HG03039 (cell line): ENCODE results near the gene CALU.

Experiments used
- ATAC-seq: cut with Tn5 transposase; IDR thresholded peaks from one replicate; pipeline ENCODE4 v1.9.1; 2021; ENCODE audit warnings: mild to moderate bottlenecking, moderate library complexity; ENCODE audit not compliant: unreplicated experiment

The CALU gene

DNA sequence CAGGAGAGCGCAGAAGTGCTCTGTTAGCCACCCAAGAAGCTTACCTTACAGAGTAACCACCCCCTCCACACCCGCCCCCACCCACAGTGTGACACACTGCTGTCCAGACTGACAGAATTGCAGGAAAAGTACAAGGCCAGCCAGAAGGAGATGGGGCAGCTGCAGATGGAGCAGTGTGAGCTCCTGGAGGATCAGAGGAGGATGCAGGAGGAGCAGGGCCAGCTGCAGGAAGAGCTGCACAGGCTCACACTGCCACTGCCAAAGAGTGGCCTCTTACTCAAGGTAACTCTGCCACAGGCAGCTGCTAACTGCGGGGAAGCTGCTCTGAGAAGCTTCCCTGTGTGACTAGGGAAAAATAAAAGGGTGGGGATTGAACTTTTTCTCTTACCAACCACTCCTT, 70.2 kb downstream of the CALU start:
- ATAC-seq, result no peak

GRCh38 chr7:128810473-128810872, 71.3 kb downstream of the CALU start:
- no peak for ATAC-seq

GRCh38 chr7:128810997-128811396, 71.8 kb downstream of the CALU start:
- no peak for ATAC-seq

DNA sequence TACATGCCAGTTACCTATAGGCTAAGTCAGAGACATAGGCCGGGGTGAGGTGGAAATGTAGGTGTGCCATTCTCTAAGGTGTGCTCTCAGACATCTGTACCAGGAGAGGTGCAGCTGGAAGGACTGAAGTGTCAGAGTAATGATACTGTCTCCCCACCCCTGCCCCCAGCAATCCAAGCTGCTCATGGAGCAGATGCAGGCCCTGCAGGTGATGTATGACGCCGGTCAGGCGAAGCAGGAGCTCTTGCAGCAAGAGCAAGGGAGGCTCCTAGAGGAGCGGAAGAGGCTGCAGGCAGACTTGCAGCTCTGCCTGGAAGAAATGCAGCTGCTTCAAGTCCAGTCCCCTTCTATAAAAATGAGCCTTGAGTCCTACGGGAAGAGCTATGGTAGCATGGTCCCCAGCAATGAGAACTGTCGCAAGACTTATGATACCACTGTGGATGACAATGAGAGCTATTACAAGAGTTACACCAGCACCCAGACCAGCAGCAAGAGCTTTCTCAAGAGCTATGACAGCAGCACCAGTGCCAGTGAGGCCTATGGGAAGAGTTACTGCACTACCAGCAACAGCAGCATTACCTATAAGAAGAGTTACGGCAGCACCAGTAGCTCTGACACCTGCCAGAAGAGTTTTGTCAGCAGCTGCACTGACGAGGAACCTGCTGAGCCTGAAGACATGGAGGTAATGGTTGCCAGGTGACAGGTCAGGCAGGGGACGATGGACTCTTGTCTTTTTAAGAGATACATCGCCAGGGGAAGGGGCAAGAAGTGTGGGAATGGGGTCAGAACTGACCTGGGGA, 72.7 kb downstream of the CALU start:
- ATAC-seq, result no peak

GRCh38 chr7:128812514-128813168, 73.5 kb downstream of the CALU start:
- ATAC-seq, result no peak

DNA sequence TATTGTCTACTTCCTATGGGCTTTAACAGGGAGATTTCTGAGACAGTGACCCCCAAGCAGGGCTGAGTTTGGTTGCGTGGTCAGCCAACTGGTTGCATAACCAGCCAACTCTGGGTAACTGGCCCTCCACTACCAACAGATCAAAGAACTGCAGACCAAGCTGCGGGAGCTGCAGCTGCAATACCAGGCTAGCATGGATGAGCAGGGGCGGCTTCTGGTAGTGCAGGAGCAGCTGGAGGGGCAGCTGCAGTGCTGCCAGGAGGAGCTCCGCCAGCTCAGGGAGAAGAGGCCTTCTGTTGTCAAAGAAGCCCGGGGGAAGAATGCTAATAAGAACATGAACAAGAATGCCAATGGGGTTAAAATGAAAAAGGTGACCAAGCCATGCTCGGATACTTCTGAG, 75.3 kb downstream of the CALU start:
- ATAC-seq, result no peak

DNA sequence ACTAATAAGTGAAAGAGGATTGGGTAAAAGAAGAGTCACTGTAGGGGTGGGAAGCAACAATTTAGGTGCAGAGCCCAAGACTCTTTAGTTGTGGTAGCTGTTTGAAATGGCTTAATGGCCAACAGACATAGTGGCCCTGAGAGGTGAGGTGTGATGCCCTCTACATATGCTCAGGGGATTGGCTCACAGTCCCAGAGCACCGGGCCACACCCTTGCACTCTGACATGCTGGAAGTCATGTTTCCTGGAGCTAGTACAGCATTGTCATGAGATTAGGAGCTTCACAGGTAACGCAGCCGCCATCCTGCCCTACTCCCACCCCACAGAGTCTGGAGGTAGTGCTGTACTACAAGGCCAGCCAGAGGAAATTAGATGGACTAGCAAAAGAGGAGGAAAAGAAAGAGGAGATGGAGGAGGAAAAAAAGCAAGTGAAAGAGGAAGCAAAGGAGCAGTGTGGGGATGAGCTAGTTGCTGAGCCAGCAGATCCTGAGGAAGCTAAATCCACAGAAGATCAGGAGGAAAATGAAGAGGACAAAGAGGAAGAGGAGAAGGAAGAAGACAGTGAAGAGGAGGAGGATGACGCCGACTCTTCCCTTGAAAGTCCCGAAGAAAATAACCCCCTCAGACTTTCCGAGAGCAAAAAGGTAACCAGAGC, 76.3 kb downstream of the CALU start:
- no peak for ATAC-seq

DNA sequence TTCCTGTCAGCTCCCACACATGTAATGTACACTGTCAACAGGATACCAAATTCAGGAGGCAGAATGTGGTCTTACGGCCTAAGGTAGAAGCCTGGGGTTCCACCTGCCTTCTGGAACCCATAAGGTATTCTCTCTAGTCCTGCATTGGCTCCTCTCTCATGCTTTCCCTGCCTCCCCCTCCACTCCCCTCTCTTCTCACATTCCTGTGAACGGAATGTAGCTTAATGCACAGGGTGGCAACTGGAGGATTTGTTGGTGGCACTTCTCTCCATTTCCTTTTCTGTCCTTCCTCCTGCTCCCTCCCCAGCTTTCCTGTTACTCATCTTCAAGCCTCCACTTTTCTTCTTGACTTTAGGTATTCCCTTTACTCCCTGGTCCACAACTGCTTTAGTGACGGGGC, 79.5 kb downstream of the CALU start:
- no peak for ATAC-seq
